SK-N-SH treated with all-trans-retinoic acid at 6 μM for 48 hours (cell line): ENCODE measurements around the gene LRFN5.

Source experiments
- ATAC-seq: fragments of 200-7000 bp; cut with Tn5 transposase; 3 replicates; pipeline ENCODE4 v1.9.1; 2020; ENCODE audit warnings: mild to moderate bottlenecking, moderate library complexity
- BACH2 ChIP-seq: fragments of 250-450 bp; sonication (Bioruptor Pico); IDR thresholded peaks from 2 replicates; pipeline ENCODE4 v1.9.0; 2021; ENCODE audit warnings: mild to moderate bottlenecking, borderline replicate concordance
- CSDC2 ChIP-seq: fragments of 250-450 bp; sonication (Bioruptor Pico); IDR thresholded peaks from 2 replicates; pipeline ENCODE4 v1.5.0; 2020; ENCODE audit warnings: mild to moderate bottlenecking, moderate library complexity
- GLIS3 ChIP-seq: fragments of 250-450 bp; sonication (Bioruptor Pico); IDR thresholded peaks from 2 replicates; pipeline ENCODE4 v1.5.0; 2020; ENCODE audit warnings: mild to moderate bottlenecking, moderate library complexity
- ISL1 ChIP-seq: fragments of 250-450 bp; sonication (Bioruptor Pico); IDR thresholded peaks from 2 replicates; pipeline ENCODE4 v2.1.2; 2022; ENCODE audit warnings: mild to moderate bottlenecking, moderate library complexity
- OSR1 ChIP-seq: fragments of 250-450 bp; sonication (Bioruptor Pico); IDR thresholded peaks from 2 replicates; pipeline ENCODE4 v1.8.0; 2022; ENCODE audit warnings: moderate library complexity, mild to moderate bottlenecking, inconsistent platforms
- PPARA ChIP-seq: fragments of 250-450 bp; sonication (Bioruptor Pico); IDR thresholded peaks from 2 replicates; pipeline ENCODE4 v1.5.0; 2020; ENCODE audit warnings: mild to moderate bottlenecking, borderline replicate concordance
- RARB ChIP-seq: fragments of 250-450 bp; sonication (Bioruptor Pico); IDR thresholded peaks from 2 replicates; pipeline ENCODE4 v1.8.0; 2021; ENCODE audit warnings: mild to moderate bottlenecking, moderate library complexity
- SNAI2 ChIP-seq: fragments of 250-450 bp; sonication (Bioruptor Pico); IDR thresholded peaks from 2 replicates; pipeline ENCODE4 v1.5.0; 2020; ENCODE audit warnings: mild to moderate bottlenecking, moderate library complexity
- TOX ChIP-seq: fragments of 250-450 bp; sonication (Bioruptor Pico); IDR thresholded peaks from 2 replicates; pipeline ENCODE4 v1.8.0; 2021; ENCODE audit warnings: mild to moderate bottlenecking, moderate library complexity, borderline replicate concordance
- TSHZ2 ChIP-seq: fragments of 250-450 bp; sonication (Bioruptor Pico); IDR thresholded peaks from 2 replicates; pipeline ENCODE4 v1.5.0; 2020; ENCODE audit warnings: mild to moderate bottlenecking, moderate library complexity
- ZC3H10 ChIP-seq: fragments of 250-450 bp; sonication (Bioruptor Pico); IDR thresholded peaks from 2 replicates; pipeline ENCODE4 v1.5.1; 2021; ENCODE audit warnings: mild to moderate bottlenecking, moderate library complexity
- ZFP3 ChIP-seq: fragments of 250-450 bp; sonication (Bioruptor Pico); IDR thresholded peaks from 2 replicates; pipeline ENCODE4 v1.5.0; 2020; ENCODE audit warnings: mild to moderate bottlenecking, moderate library complexity
- ZFP30 ChIP-seq: fragments of 450-650 bp; formaldehyde crosslinking; IDR thresholded peaks from 2 replicates; pipeline ENCODE4 v1.5.0; 2022; ENCODE audit warnings: mild to moderate bottlenecking, moderate library complexity
- ZNF565 ChIP-seq: fragments of 450-650 bp; formaldehyde crosslinking; conservative IDR thresholded peaks from 2 replicates; pipeline ENCODE4 v1.5.0; 2020; ENCODE audit warnings: low read depth, mild to moderate bottlenecking, moderate library complexity
- ZNF70 ChIP-seq: fragments of 450-650 bp; formaldehyde crosslinking; IDR thresholded peaks from 2 replicates; pipeline ENCODE4 v1.5.0; 2020; ENCODE audit warnings: mild to moderate bottlenecking, moderate library complexity
- ZNF8 ChIP-seq: fragments of 450-650 bp; formaldehyde crosslinking; IDR thresholded peaks from 2 replicates; pipeline ENCODE4 v1.5.0; 2020; ENCODE audit warnings: mild to moderate bottlenecking, moderate library complexity
- TF ChIP-seq, protein P1 (sequence below): fragments of 250-450 bp; sonication (Bioruptor Pico); IDR thresholded peaks from 2 replicates; pipeline ENCODE4 v1.8.0; 2021; ENCODE audit warnings: low read depth, mild to moderate bottlenecking, moderate library complexity, borderline replicate concordance
- TF ChIP-seq, protein P2 (sequence below): fragments of 250-450 bp; sonication (Bioruptor Pico); IDR thresholded peaks from 2 replicates; pipeline ENCODE4 v1.8.0; 2020; ENCODE audit warnings: mild to moderate bottlenecking, moderate library complexity, borderline replicate concordance
- TF ChIP-seq, protein P3 (sequence below): fragments of 250-450 bp; sonication (Bioruptor Pico); IDR thresholded peaks from 2 replicates; pipeline ENCODE4 v1.5.1; 2020; ENCODE audit warnings: low read depth, mild to moderate bottlenecking, moderate library complexity

The LRFN5 gene

GRCh38 chr14:41913398-41913797, 306.7 kb downstream of the LRFN5 start:
- TF ChIP-seq GLIS3 (CRISPR knock-in tag) (no peak), SNAI2 (CRISPR knock-in tag) (no peak), CSDC2 (CRISPR knock-in tag) (no peak), TOX (CRISPR knock-in tag) (no peak), ZFP3 (CRISPR knock-in tag) (no peak), ISL1 (CRISPR knock-in tag) (no peak), TSHZ2 (CRISPR knock-in tag) (no peak), BACH2 (CRISPR knock-in tag) (no peak)
- TF ChIP-seq, protein P1, sequence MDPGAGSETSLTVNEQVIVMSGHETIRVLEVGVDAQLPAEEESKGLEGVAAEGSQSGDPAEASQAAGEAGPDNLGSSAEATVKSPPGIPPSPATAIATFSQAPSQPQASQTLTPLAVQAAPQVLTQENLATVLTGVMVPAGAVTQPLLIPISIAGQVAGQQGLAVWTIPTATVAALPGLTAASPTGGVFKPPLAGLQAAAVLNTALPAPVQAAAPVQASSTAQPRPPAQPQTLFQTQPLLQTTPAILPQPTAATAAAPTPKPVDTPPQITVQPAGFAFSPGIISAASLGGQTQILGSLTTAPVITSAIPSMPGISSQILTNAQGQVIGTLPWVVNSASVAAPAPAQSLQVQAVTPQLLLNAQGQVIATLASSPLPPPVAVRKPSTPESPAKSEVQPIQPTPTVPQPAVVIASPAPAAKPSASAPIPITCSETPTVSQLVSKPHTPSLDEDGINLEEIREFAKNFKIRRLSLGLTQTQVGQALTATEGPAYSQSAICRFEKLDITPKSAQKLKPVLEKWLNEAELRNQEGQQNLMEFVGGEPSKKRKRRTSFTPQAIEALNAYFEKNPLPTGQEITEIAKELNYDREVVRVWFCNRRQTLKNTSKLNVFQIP (CRISPR knock-in tag), result no peak
- TF ChIP-seq, all 23 proteins: peak for 0
- no peak for ATAC-seq

GRCh38 chr14:41915732-41916131, 309.1 kb downstream of the LRFN5 start:
- TF ChIP-seq ZNF565 (CRISPR knock-in tag) (no peak), GLIS3 (CRISPR knock-in tag) (no peak), TSHZ2 (CRISPR knock-in tag) (no peak), BACH2 (CRISPR knock-in tag) (no peak), RARB (no peak), ZNF8 (no peak)
- TF ChIP-seq, protein P1 (CRISPR knock-in tag), result no peak
- TF ChIP-seq, protein P2, sequence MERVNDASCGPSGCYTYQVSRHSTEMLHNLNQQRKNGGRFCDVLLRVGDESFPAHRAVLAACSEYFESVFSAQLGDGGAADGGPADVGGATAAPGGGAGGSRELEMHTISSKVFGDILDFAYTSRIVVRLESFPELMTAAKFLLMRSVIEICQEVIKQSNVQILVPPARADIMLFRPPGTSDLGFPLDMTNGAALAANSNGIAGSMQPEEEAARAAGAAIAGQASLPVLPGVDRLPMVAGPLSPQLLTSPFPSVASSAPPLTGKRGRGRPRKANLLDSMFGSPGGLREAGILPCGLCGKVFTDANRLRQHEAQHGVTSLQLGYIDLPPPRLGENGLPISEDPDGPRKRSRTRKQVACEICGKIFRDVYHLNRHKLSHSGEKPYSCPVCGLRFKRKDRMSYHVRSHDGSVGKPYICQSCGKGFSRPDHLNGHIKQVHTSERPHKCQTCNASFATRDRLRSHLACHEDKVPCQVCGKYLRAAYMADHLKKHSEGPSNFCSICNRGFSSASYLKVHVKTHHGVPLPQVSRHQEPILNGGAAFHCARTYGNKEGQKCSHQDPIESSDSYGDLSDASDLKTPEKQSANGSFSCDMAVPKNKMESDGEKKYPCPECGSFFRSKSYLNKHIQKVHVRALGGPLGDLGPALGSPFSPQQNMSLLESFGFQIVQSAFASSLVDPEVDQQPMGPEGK (CRISPR knock-in tag), result no peak
- ATAC-seq, result no peak

DNA sequence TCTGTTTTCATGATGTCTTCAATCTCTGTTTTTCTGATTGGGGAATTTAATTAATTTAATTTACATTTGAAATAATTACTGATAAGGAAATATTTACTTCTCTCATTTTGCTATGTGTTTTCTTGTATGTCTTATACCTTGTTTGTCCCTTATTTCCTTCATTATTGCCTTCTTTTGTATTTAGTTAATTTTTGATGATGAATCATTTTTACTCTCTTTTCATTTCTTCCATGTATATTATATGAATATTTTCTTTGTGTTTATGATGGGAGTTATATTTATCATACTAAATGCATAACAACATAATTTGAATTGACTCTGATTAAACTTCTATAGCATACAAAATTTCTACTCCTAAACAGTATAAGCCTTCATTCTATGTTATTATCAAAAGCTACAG, 309.6 kb downstream of the LRFN5 start:
- ATAC-seq, result no peak
- TF ChIP-seq ZNF70 (CRISPR knock-in tag) (no peak), TSHZ2 (CRISPR knock-in tag) (no peak), OSR1 (CRISPR knock-in tag) (no peak), RARB (no peak), ZNF565 (CRISPR knock-in tag) (no peak), SNAI2 (CRISPR knock-in tag) (no peak), ZFP3 (CRISPR knock-in tag) (no peak), ZNF8 (no peak), ISL1 (CRISPR knock-in tag) (no peak), ZFP30 (CRISPR knock-in tag) (no peak), BACH2 (CRISPR knock-in tag) (no peak), PPARA (no peak), CSDC2 (CRISPR knock-in tag) (no peak), GLIS3 (CRISPR knock-in tag) (no peak), ZC3H10 (no peak)
- TF ChIP-seq, protein P3, sequence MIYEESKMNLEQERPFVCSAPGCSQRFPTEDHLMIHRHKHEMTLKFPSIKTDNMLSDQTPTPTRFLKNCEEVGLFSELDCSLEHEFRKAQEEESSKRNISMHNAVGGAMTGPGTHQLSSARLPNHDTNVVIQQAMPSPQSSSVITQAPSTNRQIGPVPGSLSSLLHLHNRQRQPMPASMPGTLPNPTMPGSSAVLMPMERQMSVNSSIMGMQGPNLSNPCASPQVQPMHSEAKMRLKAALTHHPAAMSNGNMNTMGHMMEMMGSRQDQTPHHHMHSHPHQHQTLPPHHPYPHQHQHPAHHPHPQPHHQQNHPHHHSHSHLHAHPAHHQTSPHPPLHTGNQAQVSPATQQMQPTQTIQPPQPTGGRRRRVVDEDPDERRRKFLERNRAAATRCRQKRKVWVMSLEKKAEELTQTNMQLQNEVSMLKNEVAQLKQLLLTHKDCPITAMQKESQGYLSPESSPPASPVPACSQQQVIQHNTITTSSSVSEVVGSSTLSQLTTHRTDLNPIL (CRISPR knock-in tag), result no peak
